H9 (cell line): Measurements from ENCODE around the gene PIM3. TPM values are rescaled to one million over a fixed set of nuclear protein-coding genes. Genes with fewer than 3 reads are reported as not detected.

Source experiments
- DNase-seq: peaks from one replicate; pipeline ENCODE4 v3.0.0-alpha.2; 2017
- H2AFZ ChIP-seq: one replicate; pipeline ENCODE4 v1.6.1; 2013; ENCODE audit warnings: mild to moderate bottlenecking, low read length, control low read depth, moderate library complexity
- H2AK5ac ChIP-seq: 2 replicates; pipeline ENCODE4 v1.6.1; 2013; ENCODE audit warnings: low read length, control low read depth, mixed read lengths; ENCODE audit not compliant: insufficient read length
- H2BK120ac ChIP-seq: one replicate; pipeline ENCODE4 v1.6.1; 2013; ENCODE audit warnings: low read depth, mild to moderate bottlenecking, low read length, control low read depth, inconsistent platforms; ENCODE audit not compliant: poor library complexity, severe bottlenecking
- H2BK12ac ChIP-seq: 2 replicates; pipeline ENCODE4 v1.6.1; 2013; ENCODE audit warnings: low read length, control low read depth, mixed read lengths, low read depth; ENCODE audit not compliant: insufficient read length
- H2BK15ac ChIP-seq: 2 replicates; pipeline ENCODE4 v1.6.1; 2013; ENCODE audit warnings: low read depth, low read length, control low read depth
- H2BK20ac ChIP-seq: one replicate; pipeline ENCODE4 v1.6.1; 2013; ENCODE audit warnings: low read depth, mild to moderate bottlenecking, low read length, control low read depth, inconsistent platforms; ENCODE audit not compliant: poor library complexity, severe bottlenecking
- H2BK5ac ChIP-seq: 2 replicates; pipeline ENCODE4 v1.6.1; 2013; ENCODE audit warnings: low read length, control low read depth, mixed read lengths; ENCODE audit not compliant: insufficient read length
- H3K14ac ChIP-seq: 2 replicates; pipeline ENCODE4 v1.6.1; 2013; ENCODE audit warnings: low read length, control low read depth; ENCODE audit not compliant: insufficient read depth
- H3K18ac ChIP-seq: 2 replicates; pipeline ENCODE4 v1.6.1; 2013; ENCODE audit warnings: low read depth, mild to moderate bottlenecking, mixed read lengths, low read length, control low read depth; ENCODE audit not compliant: insufficient read length
- H3K23ac ChIP-seq: 2 replicates; pipeline ENCODE4 v1.6.1; 2013; ENCODE audit warnings: low read length, control low read depth, mixed read lengths, low read depth; ENCODE audit not compliant: insufficient read length
- H3K23me2 ChIP-seq: 2 replicates; pipeline ENCODE4 v1.6.1; 2013; ENCODE audit warnings: low read depth, mild to moderate bottlenecking, mixed read lengths, low read length, control low read depth; ENCODE audit not compliant: insufficient read length, poor library complexity, severe bottlenecking
- H3K27ac ChIP-seq: 2 replicates; pipeline ENCODE4 v1.5.1; 2013; ENCODE audit warnings: low read length, control low read depth, mixed read lengths, low read depth; ENCODE audit not compliant: insufficient read length
- H3K27me3 ChIP-seq: 2 replicates; pipeline ENCODE4 v1.6.1; 2013; ENCODE audit warnings: low read length, control low read depth, inconsistent platforms; ENCODE audit not compliant: insufficient read depth
- H3K4ac ChIP-seq: 2 replicates; pipeline ENCODE4 v1.6.1; 2013; ENCODE audit warnings: low read depth, mild to moderate bottlenecking, control low read depth, inconsistent platforms, low read length, moderate library complexity
- H3K4me1 ChIP-seq: 2 replicates; pipeline ENCODE4 v1.6.1; 2013; ENCODE audit warnings: low read length, control low read depth, inconsistent platforms; ENCODE audit not compliant: insufficient read depth
- H3K4me2 ChIP-seq: 2 replicates; pipeline ENCODE4 v1.6.1; 2013; ENCODE audit warnings: low read length, control low read depth, mixed read lengths; ENCODE audit not compliant: insufficient read length, insufficient read depth
- H3K56ac ChIP-seq: 2 replicates; pipeline ENCODE4 v1.6.1; 2013; ENCODE audit warnings: low read depth, mild to moderate bottlenecking, mixed read lengths, low read length, control low read depth; ENCODE audit not compliant: insufficient read length
- H3K79me1 ChIP-seq: 2 replicates; pipeline ENCODE4 v1.6.1; 2013; ENCODE audit warnings: low read depth, mild to moderate bottlenecking, moderate library complexity, low read length, control low read depth, inconsistent platforms; ENCODE audit not compliant: insufficient read depth, poor library complexity, severe bottlenecking
- H3K79me2 ChIP-seq: 2 replicates; pipeline ENCODE4 v1.6.1; 2013; ENCODE audit warnings: low read length, control low read depth, inconsistent platforms; ENCODE audit not compliant: insufficient read depth
- H3K9ac ChIP-seq: 2 replicates; pipeline ENCODE4 v1.6.1; 2013; ENCODE audit warnings: low read length, control low read depth, mixed read lengths; ENCODE audit not compliant: insufficient read length; ENCODE audit errors: extremely low read depth
- H3K9me3 ChIP-seq: one replicate; pipeline ENCODE4 v1.6.1; 2013; ENCODE audit warnings: low read depth, low read length, inconsistent platforms; ENCODE audit not compliant: control insufficient read depth
- H3T11ph ChIP-seq: one replicate; pipeline ENCODE4 v1.6.1; 2013; ENCODE audit warnings: mild to moderate bottlenecking, low read length, control low read depth, inconsistent platforms
- H4K20me1 ChIP-seq: one replicate; pipeline ENCODE4 v1.6.1; 2013; ENCODE audit not compliant: control insufficient read depth, insufficient read length, insufficient read depth
- H4K5ac ChIP-seq: 2 replicates; pipeline ENCODE4 v1.6.1; 2013; ENCODE audit warnings: low read depth, mild to moderate bottlenecking, mixed read lengths, low read length, control low read depth; ENCODE audit not compliant: insufficient read length
- H4K8ac ChIP-seq: replicated peaks from 2 replicates; pipeline ENCODE4 v1.6.1; 2013; ENCODE audit warnings: low read length, control low read depth, mixed read lengths, low read depth; ENCODE audit not compliant: insufficient read length
- H4K91ac ChIP-seq: 2 replicates; pipeline ENCODE4 v1.6.1; 2013; ENCODE audit warnings: low read depth, mild to moderate bottlenecking, moderate library complexity, mixed read lengths, low read length, control low read depth; ENCODE audit not compliant: insufficient read length
- H3K27ac Mint-ChIP-seq, 3 experiments: 2 replicates in 2 of 3; 3 replicates in 1 of 3; pipeline ENCODE4 v1.8.0; 2020 to 2021; ENCODE audit warnings: mixed read lengths in 3 of 3, mild to moderate bottlenecking in 1 of 3, moderate library complexity in 1 of 3
- H3K27me3 Mint-ChIP-seq: 2 replicates; pipeline ENCODE4 v1.8.0; 2021; ENCODE audit warnings: low read depth, mild to moderate bottlenecking, moderate library complexity, mixed read lengths
- H3K36me3 Mint-ChIP-seq, 3 experiments: 2 replicates in 2 of 3; 3 replicates in 1 of 3; pipeline ENCODE4 v1.8.0; 2020 to 2021; ENCODE audit warnings: low read depth in 3 of 3, mixed read lengths in 3 of 3; ENCODE audit not compliant: insufficient read depth in 1 of 3
- H3K4me1 Mint-ChIP-seq, 2 experiments: 2 replicates each; pipeline ENCODE4 v1.8.0; 2020; ENCODE audit warnings: mixed read lengths in 2 of 2
- H3K4me3 Mint-ChIP-seq, 2 experiments: 2 replicates in 1 of 2; 3 replicates in 1 of 2; pipeline ENCODE4 v1.8.0; 2020 to 2021; ENCODE audit warnings: mild to moderate bottlenecking in 2 of 2, mixed read lengths in 2 of 2, moderate library complexity in 1 of 2
- H3K9me3 Mint-ChIP-seq, 2 experiments: 2 replicates in 1 of 2; 3 replicates in 1 of 2; pipeline ENCODE4 v1.8.0; 2020; ENCODE audit warnings: mild to moderate bottlenecking in 2 of 2, mixed read lengths in 2 of 2, moderate library complexity in 1 of 2
- CTCF ChIP-seq: fragments of 200-600 bp; sonication (generic); conservative IDR thresholded peaks from 3 replicates; pipeline ENCODE4 v1.8.0; 2021; ENCODE audit warnings: antibody characterized with exemption, mild to moderate bottlenecking
- WGBS: extraction: QIAGEN DNeasy Blood & Tissue Kit; methylation state at CpG from one replicate; pipeline ENCODE4 v1.1.7; 2013; ENCODE audit warnings: missing lambda C conversion rate, low lambda C conversion rate, mixed read lengths; ENCODE audit not compliant: insufficient read length; ENCODE audit errors: extremely low coverage; 5-methylcytosine and 5-hydroxymethylcytosine counted together
- total RNA-seq: library from RNA; stranded (reverse); gene quantifications from 2 replicates; pipeline ENCODE4 v1.2.1, GENCODE V29; 2021

The PIM3 gene
- total RNA-seq, 1 experiment from 2014 or later, result 43.4 TPM

GRCh38 chr22:49934891-49935557 lies 25.5 kb upstream of the PIM3 start:
- Histone ChIP-seq H3K79me1 (no peaks in the 10 kb centered on the region), H3K23ac (no peak overlapping the region), H3K4me2 (no peak overlapping the region), H3K9ac (no peak overlapping the region), H3K18ac (no peak overlapping the region), H3K4me1 (peaks cover 2% of the 10 kb centered on the region; the same call in 1 of the 2 replicates), H3K23me2 (peaks cover 9% of the 10 kb centered on the region), H2BK12ac (peak overlapping the region; percentile 64), H4K8ac (no peak overlapping the region), H3T11ph (no peak overlapping the region), H4K5ac (no peak overlapping the region), H4K20me1 (no peaks in the 10 kb centered on the region), H3K4ac (no peak overlapping the region), H3K27me3 (no peaks in the 10 kb centered on the region; the same call in 1 of the 2 replicates), H2BK5ac (no peak overlapping the region), H4K91ac (no peak overlapping the region), H3K14ac (no peak overlapping the region), H3K27ac (no peak overlapping the region), H3K9me3 (no peaks in the 10 kb centered on the region), H2AFZ (no peak overlapping the region), H2BK120ac (no peak overlapping the region), H3K79me2 (no peaks in the 10 kb centered on the region), H2BK15ac (no peak overlapping the region), H3K56ac (no peak overlapping the region), H2BK20ac (no peak overlapping the region), H2AK5ac (no peak overlapping the region)
- no peaks in the 10 kb centered on the region for H3K36me3 Mint-ChIP-seq
- no peaks in the 10 kb centered on the region for H3K9me3 Mint-ChIP-seq
- peaks cover 9 to 14% of the 10 kb centered on the region in 2 experiments for H3K4me1 Mint-ChIP-seq
- DNase-seq, result peak; percentile 67
- WGBS, result no CpG with 5 or more reads among the region's 56 CpGs
- no peak for TF ChIP-seq CTCF
- peaks cover 19% of the 10 kb centered on the region for H3K27me3 Mint-ChIP-seq
- H3K27ac Mint-ChIP-seq, result no peak overlapping the region
- 0 out of 5 replicates have a peak overlapping the region, but pooled peaks of 1 of the 2 experiments have one; percentile 19 for H3K4me3 Mint-ChIP-seq
